ENCODE data around the gene CEND1.

CEND1 gene

DNA sequence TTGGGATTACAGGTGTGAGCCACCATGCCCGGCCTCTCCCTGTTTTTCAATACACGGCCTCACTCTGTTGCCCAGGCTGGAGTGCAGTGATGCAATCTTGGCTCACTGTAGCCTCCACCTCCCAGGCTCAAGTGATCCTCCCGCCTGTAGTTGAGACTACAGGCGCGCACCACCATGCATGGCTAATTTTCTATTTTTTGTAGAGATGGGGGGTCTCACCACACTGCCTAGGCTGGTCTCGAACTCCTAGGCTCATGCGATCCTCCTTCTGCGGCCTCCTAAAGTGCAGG is 24.1 kb downstream of the CEND1 start:
- no CpG with 5 or more reads among the region's 8 CpGs for WGBS (ENCODE audit: extremely low coverage, insufficient coverage, low lambda C conversion rate)

GRCh38 chr11:765025-765801 is 24.7 kb downstream of the CEND1 start:
- H4K8ac ChIP-seq (ENCODE audit: low read depth, low read length) = no peak overlapping the region

More for the DNA sequence above, 24.1 kb downstream of the CEND1 start:
- H3K56ac ChIP-seq (ENCODE audit: low read length) = no peak overlapping the region
- H3K27me3 ChIP-seq (ENCODE audit: insufficient read depth, low read length, poor library complexity) = no peaks in the 10 kb centered on the region
- H2BK5ac ChIP-seq (ENCODE audit: low read length) = no peak overlapping the region
- H3K36me3 ChIP-seq (ENCODE audit: control insufficient read depth, insufficient read depth, low read length) = peaks cover 14% of the 10 kb centered on the region
- no peak overlapping the region for H3K4me2 ChIP-seq (ENCODE audit: low read length)
- no peak overlapping the region for H2BK15ac ChIP-seq (replicated peaks; ENCODE audit: low read depth)
- no peak overlapping the region for H2BK120ac ChIP-seq (ENCODE audit: low read depth, low read length)
- DNase-seq = no peak
- H3K9ac ChIP-seq (ENCODE audit: low read length) = no peak overlapping the region
- H4K8ac ChIP-seq (ENCODE audit: low read depth, low read length) = no peak overlapping the region
- H3K4ac ChIP-seq (ENCODE audit: low read depth, low read length) = no peak overlapping the region
- H3K23ac ChIP-seq (ENCODE audit: low read length) = no peak overlapping the region
- no peaks in the 10 kb centered on the region for H3K79me2 ChIP-seq (ENCODE audit: control insufficient read depth, insufficient read depth, low read length)
- peaks cover 3% of the 10 kb centered on the region for H3K4me1 ChIP-seq (ENCODE audit: control insufficient read depth, low read depth, low read length)
- no peak overlapping the region for H4K5ac ChIP-seq (ENCODE audit: low read length)
- H2AK5ac ChIP-seq (ENCODE audit: low read length) = no peak overlapping the region
- H3K79me1 ChIP-seq (ENCODE audit: low read length) = no peaks in the 10 kb centered on the region
- no peak overlapping the region for H3K18ac ChIP-seq (ENCODE audit: low read length)
- H3K27ac ChIP-seq (ENCODE audit: low read depth, low read length) = no peak overlapping the region
- no peak overlapping the region for H3K4me3 ChIP-seq (ENCODE audit: low read length)

GRCh38 chr11:764322-765024 is 25.4 kb downstream of the CEND1 start:
- DNase-seq = no peak
- no peak overlapping the region for H3K4ac ChIP-seq (ENCODE audit: low read depth, low read length)
- H2BK15ac ChIP-seq (replicated peaks; ENCODE audit: low read depth) = no peak overlapping the region
- H3K4me2 ChIP-seq (ENCODE audit: low read length) = no peak overlapping the region
- H2AK5ac ChIP-seq (ENCODE audit: low read length) = no peak overlapping the region
- no peak overlapping the region for H2BK5ac ChIP-seq (ENCODE audit: low read length)
- no peak overlapping the region for H3K23ac ChIP-seq (ENCODE audit: low read length)
- WGBS (ENCODE audit: extremely low coverage, insufficient coverage, low lambda C conversion rate) = no CpG with 5 or more reads among the region's 18 CpGs
- no peak overlapping the region for H3K27ac ChIP-seq (ENCODE audit: low read depth, low read length)
- H3K27me3 ChIP-seq (ENCODE audit: insufficient read depth, low read length, poor library complexity) = no peaks in the 10 kb centered on the region
- peaks cover 16% of the 10 kb centered on the region for H3K36me3 ChIP-seq (ENCODE audit: control insufficient read depth, insufficient read depth, low read length)
- H3K9ac ChIP-seq (ENCODE audit: low read length) = no peak overlapping the region
- no peak overlapping the region for H3K18ac ChIP-seq (ENCODE audit: low read length)
- no peak overlapping the region for H3K56ac ChIP-seq (ENCODE audit: low read length)
- H4K5ac ChIP-seq (ENCODE audit: low read length) = no peak overlapping the region
- H3K79me1 ChIP-seq (ENCODE audit: low read length) = no peaks in the 10 kb centered on the region
- H4K8ac ChIP-seq (ENCODE audit: low read depth, low read length) = no peak overlapping the region
- H3K4me3 ChIP-seq (ENCODE audit: low read length) = no peak overlapping the region
- no peaks in the 10 kb centered on the region for H3K79me2 ChIP-seq (ENCODE audit: control insufficient read depth, insufficient read depth, low read length)
- no peak overlapping the region for H2BK120ac ChIP-seq (ENCODE audit: low read depth, low read length)
- H3K4me1 ChIP-seq (ENCODE audit: control insufficient read depth, low read depth, low read length) = peaks cover 3% of the 10 kb centered on the region

More at GRCh38 chr11:765025-765801, 24.7 kb downstream of the CEND1 start:
- H3K79me1 ChIP-seq (ENCODE audit: low read length) = no peaks in the 10 kb centered on the region
- DNase-seq = peak; percentile 79
- WGBS (ENCODE audit: extremely low coverage, insufficient coverage, low lambda C conversion rate) = no CpG with 5 or more reads among the region's 19 CpGs
- no peak overlapping the region for H3K4ac ChIP-seq (ENCODE audit: low read depth, low read length)
- peaks cover 3% of the 10 kb centered on the region for H3K4me1 ChIP-seq (ENCODE audit: control insufficient read depth, low read depth, low read length)
- no peak overlapping the region for H3K18ac ChIP-seq (ENCODE audit: low read length)
- H3K79me2 ChIP-seq (ENCODE audit: control insufficient read depth, insufficient read depth, low read length) = no peaks in the 10 kb centered on the region
- no peak overlapping the region for H3K27ac ChIP-seq (ENCODE audit: low read depth, low read length)
- no peak overlapping the region for H3K56ac ChIP-seq (ENCODE audit: low read length)
- H3K23ac ChIP-seq (ENCODE audit: low read length) = no peak overlapping the region
- no peak overlapping the region for H2BK120ac ChIP-seq (ENCODE audit: low read depth, low read length)
- no peak overlapping the region for H2BK5ac ChIP-seq (ENCODE audit: low read length)
- H3K36me3 ChIP-seq (ENCODE audit: control insufficient read depth, insufficient read depth, low read length) = peaks cover 16% of the 10 kb centered on the region
- no peak overlapping the region for H3K9ac ChIP-seq (ENCODE audit: low read length)
- no peak overlapping the region for H2AK5ac ChIP-seq (ENCODE audit: low read length)
- no peaks in the 10 kb centered on the region for H3K27me3 ChIP-seq (ENCODE audit: insufficient read depth, low read length, poor library complexity)
- no peak overlapping the region for H4K5ac ChIP-seq (ENCODE audit: low read length)
- no peak overlapping the region for H3K4me2 ChIP-seq (ENCODE audit: low read length)
- H3K4me3 ChIP-seq (ENCODE audit: low read length) = no peak overlapping the region
- no peak overlapping the region for H2BK15ac ChIP-seq (replicated peaks; ENCODE audit: low read depth)

GRCh38 chr11:763549-764321 is 26.2 kb downstream of the CEND1 start:
- Histone ChIP-seq H3K27me3 (ENCODE audit: insufficient read depth, low read length, poor library complexity) (no peaks in the 10 kb centered on the region), H2BK15ac (replicated peaks; ENCODE audit: low read depth) (no peak overlapping the region), H2BK5ac (ENCODE audit: low read length) (no peak overlapping the region), H2AK5ac (ENCODE audit: low read length) (no peak overlapping the region), H3K4ac (ENCODE audit: low read depth, low read length) (no peak overlapping the region), H2BK120ac (ENCODE audit: low read depth, low read length) (no peak overlapping the region), H4K8ac (ENCODE audit: low read depth, low read length) (no peak overlapping the region), H3K23ac (ENCODE audit: low read length) (no peak overlapping the region), H4K5ac (ENCODE audit: low read length) (no peak overlapping the region), H3K9ac (ENCODE audit: low read length) (no peak overlapping the region), H3K79me2 (ENCODE audit: control insufficient read depth, insufficient read depth, low read length) (no peaks in the 10 kb centered on the region), H3K18ac (ENCODE audit: low read length) (no peak overlapping the region), H3K27ac (ENCODE audit: low read depth, low read length) (no peak overlapping the region), H3K36me3 (ENCODE audit: control insufficient read depth, insufficient read depth, low read length) (peaks cover 18% of the 10 kb centered on the region), H3K56ac (ENCODE audit: low read length) (no peak overlapping the region), H3K4me2 (ENCODE audit: low read length) (no peak overlapping the region), H3K79me1 (ENCODE audit: low read length) (no peaks in the 10 kb centered on the region), H3K4me1 (ENCODE audit: control insufficient read depth, low read depth, low read length) (peaks cover 3% of the 10 kb centered on the region), H3K4me3 (ENCODE audit: low read length) (no peak overlapping the region)
- DNase-seq = no peak
- no CpG with 5 or more reads among the region's 22 CpGs for WGBS (ENCODE audit: extremely low coverage, insufficient coverage, low lambda C conversion rate)

DNA sequence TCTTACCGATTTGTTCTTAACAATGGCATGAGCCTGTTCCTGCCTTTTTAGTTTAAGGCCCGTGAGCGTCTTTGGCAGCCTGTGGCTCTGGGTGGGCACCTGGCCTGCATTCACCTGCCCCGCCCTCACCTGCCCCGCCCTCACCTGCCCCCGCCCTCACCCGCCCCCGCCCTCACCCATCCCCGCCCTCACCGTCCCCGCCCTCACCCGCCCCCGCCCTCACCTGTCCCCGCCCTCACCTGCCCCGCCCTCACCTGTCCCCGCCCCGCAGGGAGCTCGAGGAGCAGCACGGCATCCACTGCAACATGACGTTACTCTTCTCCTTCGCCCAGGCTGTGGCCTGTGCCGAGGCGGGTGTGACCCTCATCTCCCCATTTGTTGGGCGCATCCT is 26.8 kb downstream of the CEND1 start:
- no peak overlapping the region for H4K5ac ChIP-seq (ENCODE audit: low read length)
- peak; percentile 55 for DNase-seq

More for the DNA sequence above, 26.8 kb downstream of the CEND1 start:
- H3K79me2 ChIP-seq (ENCODE audit: control insufficient read depth, insufficient read depth, low read length) = no peaks in the 10 kb centered on the region
- no peak overlapping the region for H2AK5ac ChIP-seq (ENCODE audit: low read length)
- H3K4me2 ChIP-seq (ENCODE audit: low read length) = no peak overlapping the region
- H2BK5ac ChIP-seq (ENCODE audit: low read length) = no peak overlapping the region
- no peaks in the 10 kb centered on the region for H3K79me1 ChIP-seq (ENCODE audit: low read length)
- peaks cover 18% of the 10 kb centered on the region for H3K36me3 ChIP-seq (ENCODE audit: control insufficient read depth, insufficient read depth, low read length)
- no peak overlapping the region for H3K4me3 ChIP-seq (ENCODE audit: low read length)
- no peak overlapping the region for H4K8ac ChIP-seq (ENCODE audit: low read depth, low read length)
- no peak overlapping the region for H3K4ac ChIP-seq (ENCODE audit: low read depth, low read length)
- WGBS (ENCODE audit: extremely low coverage, insufficient coverage, low lambda C conversion rate) = no CpG with 5 or more reads among the region's 24 CpGs
- no peak overlapping the region for H3K56ac ChIP-seq (ENCODE audit: low read length)
- H2BK120ac ChIP-seq (ENCODE audit: low read depth, low read length) = no peak overlapping the region
- H2BK15ac ChIP-seq (replicated peaks; ENCODE audit: low read depth) = no peak overlapping the region
- no peak overlapping the region for H3K27ac ChIP-seq (ENCODE audit: low read depth, low read length)
- H3K4me1 ChIP-seq (ENCODE audit: control insufficient read depth, low read depth, low read length) = peaks cover 3% of the 10 kb centered on the region
- H3K9ac ChIP-seq (ENCODE audit: low read length) = no peak overlapping the region
- H3K18ac ChIP-seq (ENCODE audit: low read length) = no peak overlapping the region
- H3K23ac ChIP-seq (ENCODE audit: low read length) = no peak overlapping the region
- no peaks in the 10 kb centered on the region for H3K27me3 ChIP-seq (ENCODE audit: insufficient read depth, low read length, poor library complexity)
